Heart right ventricle (tissue), 16 donors: ENCODE measurements around the gene TAC4. TPM values are rescaled to one million over a fixed set of nuclear protein-coding genes. Genes with fewer than 3 reads are reported as not detected.
"Not testable (repeated sequence)": the region's sequence is repeated elsewhere in the genome, so short reads cannot be mapped to it uniquely, and the experiment has no call there.

ENCODE experiments used
- ATAC-seq, 8 donors: fragments of 200-7000 bp; cut with Tn5 transposase; one replicate each; pipeline ENCODE4 v1.9.1; 2020; ENCODE audit warnings: mild to moderate bottlenecking in 8 of 8, moderate library complexity in 8 of 8, moderate number of reproducible peaks in 1 of 8
- DNase-seq, 2 donors: peaks; one replicate each; pipeline ENCODE4 v3.0.0-alpha.2; 2020
- H3K27ac ChIP-seq, 10 donors: fragments of 200-600 bp; sonication (generic) in 2 of 10; one replicate each; pipeline versions ENCODE4 v1.5.0 to v1.8.0; 2020 to 2022; ENCODE audit warnings: mild to moderate bottlenecking in 3 of 10
- H3K27me3 ChIP-seq, 7 donors: fragments of 200-600 bp; one replicate each; pipeline ENCODE4 v1.8.0; 2021 to 2022; ENCODE audit warnings: mild to moderate bottlenecking in 2 of 7
- H3K36me3 ChIP-seq, 9 donors: fragments of 200-600 bp; sonication (generic) in 1 of 9; one replicate each; pipeline versions ENCODE4 v1.5.0 to v1.8.0; 2020 to 2022; ENCODE audit warnings: mild to moderate bottlenecking in 2 of 9
- H3K4me1 ChIP-seq, 9 donors: fragments of 200-600 bp; sonication (generic) in 1 of 9; one replicate each; pipeline versions ENCODE4 v1.5.0 to v1.8.0; 2020 to 2022; ENCODE audit warnings: mild to moderate bottlenecking in 4 of 9
- H3K4me3 ChIP-seq, 10 donors: fragments of 200-600 bp; sonication (generic) in 2 of 10; one replicate each; pipeline versions ENCODE4 v1.5.0 to v1.8.0; 2020 to 2022; ENCODE audit warnings: mild to moderate bottlenecking in 7 of 10, moderate library complexity in 2 of 10
- H3K9me3 ChIP-seq, 11 donors: fragments of 200-600 bp in 10 of 11; sonication (generic) in 2 of 11; one replicate each; pipeline versions ENCODE4 v1.5.0 to v1.8.0; 2013 to 2022; ENCODE audit warnings: mild to moderate bottlenecking in 2 of 11, control low read depth in 1 of 11, moderate library complexity in 1 of 11
- CTCF ChIP-seq, 9 donors: fragments of 200-600 bp; sonication (generic) in 2 of 9; IDR thresholded peaks; one replicate each; pipeline versions ENCODE4 v1.5.0 to v1.8.0; 2021 to 2022; ENCODE audit warnings: antibody characterized with exemption in 9 of 9, mild to moderate bottlenecking in 5 of 9, moderate library complexity in 1 of 9
- WGBS, 2 donors: extraction: QIAGEN DNeasy Blood & Tissue Kit; methylation state at CpG; one replicate each; pipeline ENCODE4 v1.1.7; 2013; ENCODE audit warnings: inconsistent platforms in 1 of 2; 5-methylcytosine and 5-hydroxymethylcytosine counted together
- intact Hi-C, 10 donors: fragments of 100-400 bp; cut with DNase I; formaldehyde crosslinking; loops; one replicate each; pipeline versions ENCODE4 v1.11.1 to v1.14.2; 2022
- polyA plus RNA-seq, 2 donors: library from polyadenylated mRNA; stranded (reverse); fragments of 200-250 nt; gene quantifications; one replicate each; pipeline ENCODE4 v1.2.3, GENCODE V29; 2013
- total RNA-seq, 10 donors: library from RNA; stranded (reverse); fragmentation: NEBNext Ultra II Directional in 3 of 10; extraction: Animal tissue kit (Norgen Biotek cat#: 25700) in 3 of 10; gene quantifications; one replicate each; pipeline versions ENCODE4 v1.2.1 to v1.2.4, GENCODE V29; 2021 to 2023
- donor health status: Arrhythmogenic right ventricular cardiomyopathy.
- donor health status: ischemic (EF 13 %, LVEDD 7.1; RV severe dilation, severe dysfunction).
- donor health status: healthy with polysubstance abuse.
- donor health status: DM: no; HTN: yes; CAD: no.
- donor health status: DM: no; HTN: no; CAD: no.
- donor health status: ischemic (EF 25% LVEDD 6.9; RV normal size, moderate dysfunction).
- donor health status: ischemic (EF 25% LVEDD 5.7; RV mildly dilated, moderate dysfunction).
- donor health status: healthy.
- donor health status: DM: yes; HTN: yes; CAD: no.
- donor health status: Ischemic cardiomyopathy.
- donor health status: ischemic (EF 35%, LVEDD 5.7; RV mildly dilated, moderate dysfunction).
- donor health status: nonischemic (EF 11% LVEDD 7.7; RV severe dilation, severe dysfunction).
- donor health status: DM: yes; HTN: yes; CAD: no.
- donor health status: PGD.
- donor health status: ischemic (EF 29% LVEDD 5.4; RV normal size, mild dysfunction).
- donor health status: nonischemic (EF 23%, LVEDD 6.1; RV moderate dilation, normal function).

TAC4 gene
- total and polyA plus RNA-seq, 12 donors: 0.78 to 2.7 (median 0.94) TPM; not detected in 9

- 97 to 98% methylated on average over 19 of the region's 19 CpGs for WGBS, 2 donors
- H3K36me3 ChIP-seq: peaks cover 0 to 57% (median 0%) of the 10 kb centered on the region in 9 donors
- intact Hi-C loops: no loop called here
- H3K4me1 ChIP-seq: peaks cover 12 to 64% (median 32%) of the 10 kb centered on the region in 9 donors
- no peak for DNase-seq
- H3K4me3 ChIP-seq: no peak overlapping the region
- no peak for TF ChIP-seq CTCF (IDR thresholded peaks at IDR 0.05)
- ATAC-seq: no peak
- H3K27me3 ChIP-seq: no peaks in the 10 kb centered on the region
- no peaks in the 10 kb centered on the region for H3K9me3 ChIP-seq
- H3K27ac ChIP-seq: no peak overlapping the region
Observed at GRCh38 chr17:49834118-49834743, 13.6 kb downstream of the TAC4 start.

DNA sequence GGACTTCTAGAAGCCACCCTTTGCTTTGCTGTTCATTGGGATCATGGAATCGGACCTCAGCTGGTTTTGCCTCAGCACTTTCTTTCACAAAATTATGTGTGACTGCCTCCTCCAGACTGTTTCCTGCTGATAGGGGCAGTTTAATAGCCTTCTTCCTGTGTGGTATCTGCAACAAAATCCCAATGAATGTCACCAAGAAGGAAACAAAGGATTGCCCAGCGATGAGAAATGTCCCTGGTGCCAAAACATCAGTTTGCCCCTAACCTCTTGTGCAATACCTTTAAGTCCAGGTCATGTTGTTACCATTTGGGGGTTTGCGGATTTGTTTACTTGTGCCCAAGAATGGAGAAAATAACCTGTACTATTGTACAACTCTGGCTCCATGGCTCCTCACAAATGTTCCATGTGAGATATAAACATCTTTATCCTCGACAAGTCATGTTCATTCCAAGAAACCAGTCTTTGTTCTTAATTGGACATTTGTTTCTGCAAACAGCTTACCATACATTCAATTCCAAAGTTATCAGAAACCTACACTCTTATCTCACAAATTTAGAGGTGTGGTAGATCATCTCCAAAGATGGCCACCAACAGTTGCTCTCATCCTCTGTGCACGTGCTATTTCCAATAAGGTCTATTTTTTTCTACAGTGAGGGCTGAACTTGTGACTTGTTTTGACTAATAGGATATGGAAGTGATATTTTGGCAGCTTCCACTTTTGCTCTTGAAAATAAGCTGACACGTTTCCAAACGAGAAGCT lies 14.8 kb downstream of the TAC4 start:
- H3K4me1 ChIP-seq: peaks cover 12 to 75% (median 38%) of the 10 kb centered on the region in 9 donors
- H3K9me3 ChIP-seq: no peaks in the 10 kb centered on the region
- H3K27me3 ChIP-seq: no peaks in the 10 kb centered on the region
- no peak for TF ChIP-seq CTCF (IDR thresholded peaks at IDR 0.05)
- H3K36me3 ChIP-seq: peaks cover 0 to 69% (median 2%) of the 10 kb centered on the region in 9 donors
- peak overlapping the region in 3 of 10 donors; percentile 12 to 46 (median 24) for H3K27ac ChIP-seq
- no peak for ATAC-seq
- intact Hi-C loops: no loop called here
- 49 to 53% methylated on average over 7 of the region's 7 CpGs for WGBS, 2 donors
- no peak overlapping the region for H3K4me3 ChIP-seq
- DNase-seq: no peak

GRCh38 chr17:49830605-49831004 lies 17.3 kb downstream of the TAC4 start:
- peaks cover 0 to 76% (median 36%) of the 10 kb centered on the region in 9 donors for H3K4me1 ChIP-seq
- H3K27me3 ChIP-seq: no peaks in the 10 kb centered on the region
- peaks cover 0 to 94% (median 26%) of the 10 kb centered on the region in 9 donors for H3K36me3 ChIP-seq
- TF ChIP-seq CTCF (IDR thresholded peaks at IDR 0.05): no peak
- H3K9me3 ChIP-seq: no peaks in the 10 kb centered on the region
- no peak for ATAC-seq
- no peak overlapping the region for H3K27ac ChIP-seq
- DNase-seq: no peak
- 37 to 54% methylated on average over 1 of the region's 1 CpG for WGBS, 2 donors
- intact Hi-C loops: no loop called here
- H3K4me3 ChIP-seq: no peak overlapping the region

- H3K27me3 ChIP-seq: no peaks in the 10 kb centered on the region
- no peak for DNase-seq
- intact Hi-C loops: no loop called here
- peaks cover 0 to 99% (median 37%) of the 10 kb centered on the region in 9 donors for H3K36me3 ChIP-seq
- TF ChIP-seq CTCF (IDR thresholded peaks at IDR 0.05): no peak
- no peaks in the 10 kb centered on the region for H3K9me3 ChIP-seq
- no peak overlapping the region for H3K4me3 ChIP-seq
- peaks cover 0 to 61% (median 27%) of the 10 kb centered on the region in 9 donors for H3K4me1 ChIP-seq
- no peak for ATAC-seq
- WGBS, 2 donors: 78 to 84% methylated on average over 2 of the region's 2 CpGs
- peak overlapping the region in 7 of 10 donors; percentile 1 to 75 (median 54) for H3K27ac ChIP-seq
Observed at GRCh38 chr17:49829026-49829425, 18.8 kb downstream of the TAC4 start.

DNA sequence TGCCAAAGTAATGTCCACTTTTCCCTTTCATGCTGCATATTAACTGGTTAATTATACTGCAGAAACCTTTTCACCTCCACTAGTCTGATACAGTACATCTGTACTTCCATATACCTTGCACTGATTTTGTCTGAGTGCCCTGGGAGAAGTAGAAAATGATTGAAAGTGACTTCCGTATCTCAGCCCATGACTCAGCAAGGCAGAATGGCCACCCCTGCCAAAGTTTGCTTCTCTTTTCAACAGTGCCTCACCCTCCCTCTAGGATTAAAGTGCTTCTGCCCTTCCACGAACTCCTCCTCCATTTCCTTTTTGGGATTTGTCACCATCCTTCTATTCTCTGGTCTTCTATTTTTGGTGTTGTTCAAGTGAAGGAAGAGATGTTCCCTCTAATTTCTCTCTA lies 19.5 kb downstream of the TAC4 start:
- peak overlapping the region in 9 of 10 donors; percentile 24 to 75 (median 54) for H3K27ac ChIP-seq
- intact Hi-C loops, H3K4me3 ChIP-seq, H3K27me3 ChIP-seq, H3K9me3 ChIP-seq: not testable (repeated sequence)
- DNase-seq (peak in 1 of 2 donors; percentile 57), ATAC-seq (peak; percentile 75 to 93 (median 86))
- 16 to 25% methylated on average over 2 of the region's 2 CpGs for WGBS, 2 donors
- H3K36me3 ChIP-seq: peaks cover 0 to 100% (median 37%) of the 10 kb centered on the region in 9 donors
- peaks cover 0 to 61% (median 30%) of the 10 kb centered on the region in 9 donors for H3K4me1 ChIP-seq
